Sigmoid colon (tissue), 7 donors: ENCODE results near the gene ZNF771. TPM values are rescaled to one million over a fixed set of nuclear protein-coding genes. Genes with fewer than 3 reads are reported as not detected.

Experiments
- DNase-seq: peaks from one replicate; pipeline ENCODE4 v3.0.0-alpha.2; 2019
- H3K27ac ChIP-seq, 4 donors: fragments of 200-600 bp; sonication (generic); one replicate each; pipeline ENCODE4 v1.5.1; 2016 to 2019; ENCODE audit warnings: mild to moderate bottlenecking in 1 of 4
- H3K27me3 ChIP-seq, 3 donors: fragments of 200-600 bp; sonication (generic); one replicate each; pipeline ENCODE4 v1.5.1; 2019; ENCODE audit warnings: mild to moderate bottlenecking in 1 of 3
- H3K36me3 ChIP-seq, 4 donors: fragments of 200-600 bp; sonication (generic); one replicate each; pipeline ENCODE4 v1.5.1; 2016 to 2019
- H3K4me1 ChIP-seq, 4 donors: fragments of 200-600 bp; sonication (generic); one replicate each; pipeline ENCODE4 v1.5.1; 2017 to 2019
- H3K4me3 ChIP-seq, 4 donors: fragments of 200-600 bp; sonication (generic); one replicate each; pipeline ENCODE4 v1.5.1; 2017 to 2019; ENCODE audit warnings: mild to moderate bottlenecking in 2 of 4, moderate library complexity in 1 of 4
- H3K9me3 ChIP-seq, 4 donors: fragments of 200-600 bp in 3 of 4; sonication (generic) in 3 of 4; one replicate each; pipeline versions ENCODE4 v1.5.1 to v1.6.1; 2013 to 2019
- EP300 ChIP-seq, 4 donors: sonication (generic); formaldehyde crosslinking; IDR thresholded peaks; one replicate each; pipeline ENCODE4 v1.6.1; 2017; ENCODE audit warnings: antibody characterized with exemption in 4 of 4
- POLR2A ChIP-seq, 2 donors: fragments of 450-650 bp; IDR thresholded peaks; one replicate each; pipeline ENCODE4 v1.6.1; 2016; ENCODE audit warnings: antibody characterized with exemption in 2 of 2, mild to moderate bottlenecking in 2 of 2, moderate library complexity in 2 of 2
- POLR2AphosphoS5 ChIP-seq, 4 donors: sonication (generic); formaldehyde crosslinking; IDR thresholded peaks; one replicate each; pipeline ENCODE4 v1.6.1; 2017; ENCODE audit warnings: antibody characterized with exemption in 4 of 4
- WGBS, 2 donors: extraction: QIAGEN DNeasy Blood & Tissue Kit; methylation state at CpG; one replicate each; pipeline ENCODE4 v1.1.7; 2013; 5-methylcytosine and 5-hydroxymethylcytosine counted together
- intact Hi-C: fragments of 100-400 bp; cut with DNase I; formaldehyde crosslinking; loops from one replicate; pipeline ENCODE4 v1.15.1; 2023
- polyA plus RNA-seq, 3 donors: library from polyadenylated mRNA; stranded (reverse); fragments of 200-250 nt; gene quantifications; one replicate each; pipeline ENCODE4 v1.2.3, GENCODE V29; 2013
- total RNA-seq, 4 donors: library from RNA; depleted of rRNA; stranded (reverse); fragments of >200 nt; gene quantifications; one replicate each; pipeline ENCODE4 v1.1.0, GENCODE V29; 2016
- TF ChIP-seq, protein P1 (sequence below), 4 experiments: fragments of 450-650 bp in 3 of 4; fragments of 200-600 bp in 1 of 4; IDR thresholded peaks; one replicate each; pipeline ENCODE4 v1.5.1; 2016 to 2019; ENCODE audit warnings: antibody characterized with exemption in 4 of 4, mild to moderate bottlenecking in 3 of 4, moderate library complexity in 2 of 4
- donor health status: healthy with polysubstance abuse.
- donor health status: Bipolar disorder and iron deficiency.
- donor health status: healthy.

Gene ZNF771
- total and polyA plus RNA-seq, 7 donors, result 2.5 to 30.7 (median 17.4) TPM

DNA sequence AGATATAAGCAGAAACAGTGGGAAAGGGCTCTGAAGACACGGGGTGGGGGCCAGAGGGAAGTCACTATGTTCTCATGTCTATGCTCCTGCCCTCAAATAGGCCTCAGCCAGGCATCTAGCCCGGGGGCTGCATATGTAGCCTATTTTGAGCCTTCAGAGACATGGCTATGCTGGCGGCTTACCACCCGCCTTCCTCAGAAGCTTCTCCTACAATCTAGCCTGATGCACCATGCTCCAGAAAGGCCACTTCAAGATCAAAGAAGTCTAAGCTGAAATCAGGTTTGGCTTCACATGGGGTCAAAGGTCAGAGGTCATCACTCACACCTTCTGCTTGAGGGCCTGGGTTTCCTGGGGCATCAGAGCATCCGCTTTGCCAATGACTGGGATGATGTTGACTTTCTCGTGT, 26.6 kb upstream of the ZNF771 start:
- DNase-seq, result no peak
- intact Hi-C loops, result no loop called here
- Histone ChIP-seq H3K4me3 (no peak overlapping the region), H3K27me3 (no peaks in the 10 kb centered on the region), H3K4me1 (peaks cover 0 to 23% (median 20%) of the 10 kb centered on the region in 4 donors), H3K9me3 (no peaks in the 10 kb centered on the region), H3K36me3 (no peaks in the 10 kb centered on the region), H3K27ac (no peak overlapping the region)
- TF ChIP-seq POLR2A (IDR thresholded peaks at IDR 0.05) (no peak), EP300 (IDR thresholded peaks at IDR 0.05) (no peak), POLR2AphosphoS5 (IDR thresholded peaks at IDR 0.05) (no peak)
- TF ChIP-seq, protein P1, sequence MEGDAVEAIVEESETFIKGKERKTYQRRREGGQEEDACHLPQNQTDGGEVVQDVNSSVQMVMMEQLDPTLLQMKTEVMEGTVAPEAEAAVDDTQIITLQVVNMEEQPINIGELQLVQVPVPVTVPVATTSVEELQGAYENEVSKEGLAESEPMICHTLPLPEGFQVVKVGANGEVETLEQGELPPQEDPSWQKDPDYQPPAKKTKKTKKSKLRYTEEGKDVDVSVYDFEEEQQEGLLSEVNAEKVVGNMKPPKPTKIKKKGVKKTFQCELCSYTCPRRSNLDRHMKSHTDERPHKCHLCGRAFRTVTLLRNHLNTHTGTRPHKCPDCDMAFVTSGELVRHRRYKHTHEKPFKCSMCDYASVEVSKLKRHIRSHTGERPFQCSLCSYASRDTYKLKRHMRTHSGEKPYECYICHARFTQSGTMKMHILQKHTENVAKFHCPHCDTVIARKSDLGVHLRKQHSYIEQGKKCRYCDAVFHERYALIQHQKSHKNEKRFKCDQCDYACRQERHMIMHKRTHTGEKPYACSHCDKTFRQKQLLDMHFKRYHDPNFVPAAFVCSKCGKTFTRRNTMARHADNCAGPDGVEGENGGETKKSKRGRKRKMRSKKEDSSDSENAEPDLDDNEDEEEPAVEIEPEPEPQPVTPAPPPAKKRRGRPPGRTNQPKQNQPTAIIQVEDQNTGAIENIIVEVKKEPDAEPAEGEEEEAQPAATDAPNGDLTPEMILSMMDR (IDR thresholded peaks at IDR 0.05), result no peak
- WGBS, 2 donors, result 80 to 83% methylated on average over 6 of the region's 6 CpGs

DNA sequence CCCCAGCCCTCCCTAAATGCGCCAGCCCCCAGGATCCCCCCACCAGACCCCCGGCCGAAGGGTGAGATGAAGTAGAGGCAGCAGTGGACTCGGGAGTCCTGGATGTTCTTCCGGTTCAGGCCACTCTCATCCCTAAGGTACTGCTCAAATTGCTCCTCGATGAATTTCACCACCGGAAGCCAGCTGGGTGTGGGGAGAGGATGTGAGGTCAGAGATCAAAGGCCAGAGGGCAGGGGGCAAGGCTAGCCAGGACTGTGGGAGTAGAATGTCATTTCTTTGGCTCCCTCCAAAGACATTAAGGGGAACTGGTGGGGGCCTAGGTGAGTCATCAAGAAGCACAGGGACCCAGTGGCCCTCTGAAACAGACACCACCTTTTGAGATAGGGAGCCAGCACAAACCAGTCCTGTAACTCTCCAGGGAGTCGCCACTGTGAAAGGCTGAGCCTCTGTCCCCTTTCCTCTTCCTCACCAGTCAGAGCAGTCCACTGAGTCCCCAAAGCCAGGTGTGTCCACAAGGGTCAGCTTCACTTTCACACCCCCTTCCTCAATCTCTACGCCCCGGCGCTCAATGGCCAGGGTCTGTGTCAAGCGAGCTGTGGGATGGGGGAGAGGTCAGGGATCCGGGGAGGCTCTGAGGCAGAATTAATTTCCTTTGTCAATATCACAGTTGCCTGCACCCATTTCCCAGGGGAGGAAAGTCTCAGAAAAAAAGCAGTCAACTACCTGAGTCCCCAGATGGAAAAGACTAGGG, 25.9 kb upstream of the ZNF771 start:
- H3K36me3 ChIP-seq, result no peaks in the 10 kb centered on the region
- intact Hi-C loops, result no loop called here
- TF ChIP-seq POLR2AphosphoS5 (IDR thresholded peaks at IDR 0.05) (no peak), EP300 (IDR thresholded peaks at IDR 0.05) (no peak), POLR2A (IDR thresholded peaks at IDR 0.05) (no peak)
- TF ChIP-seq, protein P1 (IDR thresholded peaks at IDR 0.05), result no peak
- no peak overlapping the region for H3K27ac ChIP-seq
- no peak overlapping the region for H3K4me3 ChIP-seq
- DNase-seq, result no peak
- H3K4me1 ChIP-seq, result peaks cover 0 to 22% (median 20%) of the 10 kb centered on the region in 4 donors
- WGBS, 2 donors, result 77 to 84% methylated on average over 13 of the region's 13 CpGs
- no peaks in the 10 kb centered on the region for H3K27me3 ChIP-seq
- H3K9me3 ChIP-seq, result no peaks in the 10 kb centered on the region

DNA sequence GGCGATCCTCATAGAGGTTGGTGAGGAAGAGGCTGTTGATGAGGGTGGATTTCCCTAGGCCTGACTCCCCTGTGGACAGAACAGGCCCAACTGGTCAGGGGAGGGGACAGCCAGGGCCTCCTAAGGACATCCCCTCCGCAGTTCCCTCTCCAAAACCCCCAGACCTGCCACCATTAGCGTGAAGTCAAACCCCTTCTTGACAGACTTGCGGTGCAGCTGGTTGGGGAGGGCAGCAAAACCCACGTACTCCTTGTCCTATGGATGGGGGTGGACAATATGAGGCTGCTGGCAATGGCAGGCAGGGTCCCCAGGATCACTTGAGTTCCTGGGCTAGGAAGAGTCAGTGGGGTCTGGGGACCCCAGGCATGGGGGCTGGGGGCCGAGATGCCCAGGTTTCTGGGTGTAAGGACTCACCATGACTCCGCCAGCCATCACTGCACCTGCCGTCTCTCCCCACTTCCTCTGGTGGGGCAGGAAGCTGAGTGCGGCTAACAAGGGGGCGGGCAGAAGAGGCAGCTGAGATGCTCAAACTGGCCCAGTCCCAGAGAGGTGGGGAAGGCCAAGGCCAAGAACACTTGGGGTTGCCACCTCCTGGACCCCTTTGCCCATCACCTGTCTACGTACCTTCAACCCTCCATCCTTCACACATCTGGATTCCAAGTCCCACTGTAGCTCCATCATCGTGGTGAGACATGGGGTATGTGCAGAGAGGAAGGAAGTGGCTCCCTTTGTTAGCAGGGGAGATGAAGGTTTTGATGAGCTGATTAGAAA, 25.1 kb upstream of the ZNF771 start, which contains the start of gene SEPTIN1:
TSS of gene SEPTIN1 (minus strand) at position 451 of the 771 bp plus-strand sequence. CDS start at position 432, 19 bp downstream.
- no peak within 1 kb of the TSS for H3K4me3 ChIP-seq
- DNase-seq, result no peak
- intact Hi-C loops, result no loop called here
- WGBS, 2 donors, result 34 to 57% methylated on average over 12 of the region's 12 CpGs
- no peaks in the 10 kb centered on the region for H3K36me3 ChIP-seq
- H3K27ac ChIP-seq, result no peak within 1 kb of the TSS
- H3K9me3 ChIP-seq, result no peaks in the 10 kb centered on the region
- no peaks in the 10 kb centered on the region for H3K27me3 ChIP-seq
- TF ChIP-seq POLR2AphosphoS5 (IDR thresholded peaks at IDR 0.05) (no peak), EP300 (IDR thresholded peaks at IDR 0.05) (no peak), POLR2A (IDR thresholded peaks at IDR 0.05) (no peak)
- TF ChIP-seq, protein P1 (IDR thresholded peaks at IDR 0.05), result no peak
- H3K4me1 ChIP-seq, result peaks cover 0 to 14% (median 12%) of the 10 kb centered on the region in 4 donors

DNA sequence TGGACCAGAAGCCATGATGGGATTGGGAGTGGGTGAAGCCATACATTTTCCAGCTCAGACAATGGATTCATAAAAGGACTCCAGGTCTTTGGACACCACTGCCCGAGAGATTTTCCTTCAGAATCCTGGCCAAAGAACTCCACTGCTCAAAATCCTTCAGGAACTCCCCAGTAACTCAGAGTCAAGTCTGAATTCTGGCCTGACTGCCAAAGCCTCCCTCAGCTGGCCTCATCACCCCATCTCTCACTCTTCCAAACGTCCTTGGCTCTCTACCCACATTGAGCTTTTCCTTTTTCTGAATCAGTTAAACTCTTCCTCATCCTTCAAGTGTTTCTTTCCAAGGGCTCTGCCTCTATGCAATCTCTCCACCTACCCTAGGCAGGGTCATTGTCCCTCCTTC, 23.9 kb upstream of the ZNF771 start:
- Histone ChIP-seq H3K9me3 (no peaks in the 10 kb centered on the region), H3K4me3 (no peak overlapping the region), H3K36me3 (no peaks in the 10 kb centered on the region), H3K27me3 (no peaks in the 10 kb centered on the region), H3K4me1 (peaks cover 0 to 11% (median 9%) of the 10 kb centered on the region in 4 donors), H3K27ac (no peak overlapping the region)
- 49 to 56% methylated on average over 2 of the region's 2 CpGs for WGBS, 2 donors
- TF ChIP-seq EP300 (IDR thresholded peaks at IDR 0.05) (no peak), POLR2AphosphoS5 (IDR thresholded peaks at IDR 0.05) (no peak), POLR2A (IDR thresholded peaks at IDR 0.05) (no peak)
- TF ChIP-seq, protein P1 (IDR thresholded peaks at IDR 0.05), result no peak
- intact Hi-C loops, result no loop called here
- no peak for DNase-seq
